A549 (cell line): Measurements from ENCODE around the gene GATA5. TPM values are rescaled to one million over a fixed set of nuclear protein-coding genes. Genes with fewer than 3 reads are reported as not detected.
A peak's percentile ranks its signal among the peaks of the same experiment; 100 is the strongest.

Source experiments
- ATAC-seq, 2 experiments: fragments of 200-7000 bp in 1 of 2; fragments of >200 bp in 1 of 2; cut with Nextera tagmentation in 1 of 2; cut with Tn5 transposase in 1 of 2; 3 replicates each; pipeline versions ENCODE4 v1.8.0 to v1.9.1; 2018 to 2020; ENCODE audit warnings: mild to moderate bottlenecking in 1 of 2, moderate library complexity in 1 of 2
- CTCF ChIA-PET: fragments of 300-600 bp; sonication (Branson Sonifier 250); formaldehyde crosslinking; extraction: SDS; loops from one replicate; lab custom pipeline; 2021; ENCODE audit warnings: antibody characterized with exemption, inconsistent platforms; lab: Yijun Ruan, JAX
- POLR2A ChIA-PET: fragments of 350-600 bp; formaldehyde crosslinking; extraction: SDS; loops from one replicate; lab custom pipeline; 2021; ENCODE audit warnings: antibody characterized with exemption, inconsistent platforms; lab: Yijun Ruan, JAX
- DNase-seq, 2 experiments: peaks; one replicate each; pipeline versions ENCODE4 v3.0.0 to v3.0.0-alpha.2; 2011 to 2016; ENCODE audit warnings: low read depth in 1 of 2, low spot score in 1 of 2
- FAIRE-seq: peaks from 2 replicates; lab custom pipeline; 2011; peaks lifted over from hg19 to GRCh38; lab: Jason Lieb, UNC
- H3K27ac ChIP-seq, 2 experiments: fragments of >200 bp; sonication (Bioruptor Twin); formaldehyde crosslinking; 3 replicates each; pipeline ENCODE4 v1.5.1; 2016 to 2017
- H3K4me1 ChIP-seq: fragments of >200 bp; sonication (Bioruptor Twin); formaldehyde crosslinking; 3 replicates; pipeline ENCODE4 v1.6.1; 2016
- H3K4me2 ChIP-seq: fragments of >200 bp; sonication (Bioruptor Twin); formaldehyde crosslinking; 3 replicates; pipeline ENCODE4 v1.6.1; 2016
- H3K4me3 ChIP-seq: fragments of >200 bp; sonication (Bioruptor Twin); formaldehyde crosslinking; 3 replicates; pipeline ENCODE4 v1.5.1; 2016
- H3K9me3 ChIP-seq: fragments of >200 bp; sonication (Bioruptor Twin); formaldehyde crosslinking; 3 replicates; pipeline ENCODE4 v1.6.1; 2016
- ATOH8 ChIP-seq: fragments of 250-450 bp; sonication (Bioruptor Pico); IDR thresholded peaks from 2 replicates; pipeline ENCODE4 v1.5.0; 2020; ENCODE audit warnings: low read depth, mild to moderate bottlenecking, moderate library complexity
- BHLHE40 ChIP-seq: IDR thresholded peaks from 2 replicates; pipeline ENCODE4 v1.6.1; 2012; ENCODE audit warnings: low read depth, low read length, inconsistent platforms
- CBX2 ChIP-seq: fragments of 200-600 bp; sonication (generic); IDR thresholded peaks from 2 replicates; pipeline ENCODE4 v1.6.1; 2016; ENCODE audit warnings: low read depth, mild to moderate bottlenecking, borderline replicate concordance
- CHD2 ChIP-seq: fragments of 150-350 bp; IDR thresholded peaks from 2 replicates; pipeline ENCODE4 v1.6.1; 2014; ENCODE audit warnings: low read length; ENCODE audit not compliant: partially characterized antibody
- CHD4 ChIP-seq: fragments of 200-600 bp; sonication (generic); IDR thresholded peaks from 2 replicates; pipeline ENCODE4 v1.6.1; 2016; ENCODE audit warnings: antibody characterized with exemption, mild to moderate bottlenecking, borderline replicate concordance
- E2F6 ChIP-seq: IDR thresholded peaks from 2 replicates; pipeline ENCODE4 v1.6.1; 2012; ENCODE audit warnings: low read depth, borderline replicate concordance
- EP300 ChIP-seq, 2 experiments: fragments of >200 bp; sonication (Bioruptor Twin); formaldehyde crosslinking; IDR thresholded peaks; 2 replicates in 1 of 2; 3 replicates in 1 of 2; pipeline ENCODE4 v1.6.1; 2016 to 2017
- ESRRA ChIP-seq: fragments of 150-350 bp; IDR thresholded peaks from 2 replicates; pipeline ENCODE4 v1.6.1; 2014; ENCODE audit warnings: mild to moderate bottlenecking, low read length, borderline replicate concordance
- FOSB ChIP-seq: fragments of 250-450 bp; sonication (Bioruptor Pico); IDR thresholded peaks from 2 replicates; pipeline ENCODE4 v1.5.0; 2020; ENCODE audit warnings: mild to moderate bottlenecking, moderate library complexity
- GATA3 ChIP-seq: IDR thresholded peaks from 2 replicates; pipeline ENCODE4 v1.6.1; 2012; ENCODE audit warnings: borderline replicate concordance
- HEYL ChIP-seq: fragments of 250-450 bp; sonication (Bioruptor Pico); IDR thresholded peaks from 2 replicates; pipeline ENCODE4 v1.8.0; 2021; ENCODE audit warnings: mild to moderate bottlenecking, moderate library complexity
- HOXB13 ChIP-seq: fragments of 250-450 bp; sonication (Bioruptor Pico); IDR thresholded peaks from 2 replicates; pipeline ENCODE4 v1.5.0; 2020; ENCODE audit warnings: low read depth, mild to moderate bottlenecking, moderate library complexity
- HOXB5 ChIP-seq: fragments of 250-450 bp; sonication (Bioruptor Pico); IDR thresholded peaks from 2 replicates; pipeline ENCODE4 v1.5.0; 2020; ENCODE audit warnings: mild to moderate bottlenecking, moderate library complexity
- JUNB ChIP-seq: fragments of >200 bp; sonication (Bioruptor Twin); formaldehyde crosslinking; IDR thresholded peaks from 2 replicates; pipeline ENCODE4 v1.6.1; 2016
- KDM1A ChIP-seq: fragments of 200-600 bp; sonication (generic); IDR thresholded peaks from 2 replicates; pipeline ENCODE4 v1.6.1; 2016; ENCODE audit warnings: low read depth, mild to moderate bottlenecking
- MAFK ChIP-seq: fragments of 450-650 bp; IDR thresholded peaks from 2 replicates; pipeline ENCODE4 v1.6.1; 2014; ENCODE audit not compliant: partially characterized antibody
- MAZ ChIP-seq: fragments of 150-350 bp; IDR thresholded peaks from 2 replicates; pipeline ENCODE4 v1.6.1; 2014; ENCODE audit warnings: antibody characterized with exemption, low read depth, low read length, borderline replicate concordance
- POLR2AphosphoS2 ChIP-seq: conservative IDR thresholded peaks from 2 replicates; pipeline ENCODE4 v1.6.1; 2012; ENCODE audit warnings: low read length, improper control_type of control experiment, inconsistent platforms
- RAD21 ChIP-seq, 2 experiments: fragments of >200 bp in 1 of 2; sonication (Bioruptor Twin) in 1 of 2; formaldehyde crosslinking in 1 of 2; IDR thresholded peaks in 1 of 2; conservative IDR thresholded peaks in 1 of 2; 2 replicates in 1 of 2; 3 replicates in 1 of 2; pipeline ENCODE4 v1.6.1; 2012 to 2018; ENCODE audit warnings: inconsistent platforms in 1 of 2
- RCOR1 ChIP-seq: fragments of 150-350 bp; IDR thresholded peaks from 2 replicates; pipeline ENCODE4 v1.6.1; 2014; ENCODE audit warnings: antibody characterized with exemption, low read length, low read depth
- RFX5 ChIP-seq: fragments of 450-650 bp; IDR thresholded peaks from 2 replicates; pipeline ENCODE4 v1.7.1; 2014; ENCODE audit warnings: antibody characterized with exemption, mild to moderate bottlenecking, moderate library complexity
- RNF2 ChIP-seq: fragments of 200-600 bp; sonication (generic); IDR thresholded peaks from 2 replicates; pipeline ENCODE4 v1.6.1; 2016; ENCODE audit warnings: low read depth, mild to moderate bottlenecking, antibody characterized with exemption, moderate library complexity, borderline replicate concordance
- SMC3 ChIP-seq: fragments of >200 bp; sonication (Bioruptor Twin); formaldehyde crosslinking; IDR thresholded peaks from 3 replicates; pipeline ENCODE4 v1.6.1; 2018; ENCODE audit warnings: inconsistent platforms
- ZC3H11A ChIP-seq: fragments of 450-650 bp; IDR thresholded peaks from 2 replicates; pipeline ENCODE4 v1.6.1; 2014; ENCODE audit warnings: antibody characterized with exemption, mild to moderate bottlenecking
- WGBS: methylation state at CpG from one replicate; pipeline ENCODE4 v1.1.6; 2017; ENCODE audit errors: missing lambda C conversion rate; 5-methylcytosine and 5-hydroxymethylcytosine counted together
- polyA plus RNA-seq, 4 experiments: library from polyadenylated mRNA; depleted of rRNA in 3 of 4; stranded (reverse); fragments of >200 nt; fragmentation: RNase III in 1 of 4; extraction: RNeasy Plus Mini Kit Qiagen cat#74134 plus additional on column Dnase treatment in 1 of 4; gene quantifications; 2 replicates in 3 of 4; 3 replicates in 1 of 4; pipeline ENCODE4 v1.2.3, GENCODE V29; 2011 to 2017

The GATA5 gene
- polyA plus RNA-seq, 2 of the 4 experiments (the other 2 are of a cell fraction): 0.21 to 0.72 TPM

GRCh38 chr20:62466806-62467537, 8.8 kb downstream of the GATA5 start:
- 60% methylated on average over 13 of the region's 19 CpGs for WGBS

GRCh38 chr20:62466072-62466760, 9.6 kb downstream of the GATA5 start:
- H3K4me2 ChIP-seq: no peak overlapping the region
- POLR2A ChIA-PET: no interaction called here
- DNase-seq: no peak
- TF ChIP-seq MAZ (no peak), CBX2 (no peak), KDM1A (no peak), EP300 (IDR thresholded peaks at IDR 0.05) (no peak), RNF2 (no peak), HOXB5 (no peak)
- TF ChIP-seq, all 56 proteins: peak for 0
- CTCF ChIA-PET: interaction anchor here (1.1 to 1.7 kb wide), 3 partner anchors 12 to 56 kb away, joined by 3 to 4 read pairs (median 3); no protein-coding TSS in a partner anchor
- WGBS: 86% methylated on average over 29 of the region's 48 CpGs
- Histone ChIP-seq H3K27ac (no peak overlapping the region), H3K4me3 (no peak overlapping the region), H3K9me3 (no peaks in the 10 kb centered on the region), H3K4me1 (no peaks in the 10 kb centered on the region)
- 0 out of 6 replicates have a peak, but pooled peaks of 1 of the 2 experiments have one; percentile 6 for ATAC-seq
- no peak for FAIRE-seq

More at GRCh38 chr20:62466806-62467537, 8.8 kb downstream of the GATA5 start:
- FAIRE-seq (no peak), ATAC-seq (peak; percentile 52 to 62), DNase-seq (peak in 1 of 2 experiments; percentile 31)
- no peak overlapping the region for H3K4me3 ChIP-seq
- POLR2A ChIA-PET: no interaction called here
- no peak overlapping the region for H3K27ac ChIP-seq
- H3K4me2 ChIP-seq: no peak overlapping the region
- H3K4me1 ChIP-seq: no peaks in the 10 kb centered on the region
- no peak for TF ChIP-seq HOXB5
- TF ChIP-seq, all 56 proteins: peak for 0
- H3K9me3 ChIP-seq: no peaks in the 10 kb centered on the region
- CTCF ChIA-PET: interaction anchor here (1.1 to 1.3 kb wide), 2 partner anchors 13 to 57 kb away, joined by 3 to 4 read pairs; no protein-coding TSS in a partner anchor

- H3K9me3 ChIP-seq: no peaks in the 10 kb centered on the region
- no peak for TF ChIP-seq CHD4
- TF ChIP-seq RAD21 (conservative IDR thresholded peaks at IDR 0.05 in 1 of 2, IDR thresholded peaks at IDR 0.05 in 1 of 2): no peak
- no peak for TF ChIP-seq MAFK
- TF ChIP-seq POLR2AphosphoS2: no peak
- TF ChIP-seq E2F6: no peak
- no peak for TF ChIP-seq ESRRA
- TF ChIP-seq BHLHE40: no peak
- no peak for TF ChIP-seq GATA3
- TF ChIP-seq CHD2: no peak
- TF ChIP-seq HEYL (CRISPR knock-in tag): no peak
- no peak for TF ChIP-seq ATOH8 (CRISPR knock-in tag)
- TF ChIP-seq RFX5: no peak
- TF ChIP-seq ZC3H11A: no peak
- no peak for TF ChIP-seq RCOR1
- TF ChIP-seq RNF2: no peak
- TF ChIP-seq SMC3: no peak
- TF ChIP-seq MAZ: no peak
- TF ChIP-seq JUNB: no peak
- no peak for TF ChIP-seq HOXB13 (CRISPR knock-in tag)
- no peak for TF ChIP-seq FOSB
- no peak overlapping the region for H3K4me3 ChIP-seq
- no peak for FAIRE-seq
- DNase-seq: no peak
- no peak overlapping the region for H3K4me2 ChIP-seq
- H3K27ac ChIP-seq: no peak overlapping the region
- CTCF ChIA-PET: interaction anchor here (1.7 kb wide), 1 partner anchor 12 kb away, joined by 3 read pairs; no protein-coding TSS in a partner anchor
- POLR2A ChIA-PET: no interaction called here
- 61% methylated on average over 3 of the region's 10 CpGs for WGBS
- no peak for ATAC-seq
- H3K4me1 ChIP-seq: no peaks in the 10 kb centered on the region
These were observed 10.8 kb downstream of the GATA5 start for GRCh38 chr20:62464990-62465389.
